EL (cell line): ENCODE results near the gene SMARCB1.

ENCODE experiments used
- DNase-seq: peaks from one replicate; pipeline ENCODE4 v3.0.0-alpha.2; 2016

The SMARCB1 gene

GRCh38 chr22:23782252-23782651 lies 4.5 kb upstream of the SMARCB1 start:
- DNase-seq = no peak

- DNase-seq = no peak
These were observed 4.1 kb upstream of the SMARCB1 start for GRCh38 chr22:23782703-23783102.

GRCh38 chr22:23783265-23784150 lies 3.3 kb upstream of the SMARCB1 start:
- no peak for DNase-seq

GRCh38 chr22:23784215-23784732 lies 2.5 kb upstream of the SMARCB1 start:
- DNase-seq = peak; percentile 76

- DNase-seq = no peak
These were observed 480 bp upstream of the SMARCB1 start for GRCh38 chr22:23786261-23786710.

- DNase-seq = no peak
These were observed 782 bp downstream of the SMARCB1 start for GRCh38 chr22:23787600-23787896.

GRCh38 chr22:23787910-23788309 lies 1.1 kb downstream of the SMARCB1 start:
- no peak for DNase-seq

- DNase-seq = no peak
These were observed 2.4 kb downstream of the SMARCB1 start for GRCh38 chr22:23789121-23789520.

GRCh38 chr22:23789638-23790037 lies 2.9 kb downstream of the SMARCB1 start:
- DNase-seq = no peak

GRCh38 chr22:23790819-23791737 lies 4.3 kb downstream of the SMARCB1 start:
- DNase-seq = peak; percentile 38

- DNase-seq = no peak
These were observed 5.2 kb downstream of the SMARCB1 start for GRCh38 chr22:23791738-23792645.

- DNase-seq = no peak
These were observed 6.6 kb downstream of the SMARCB1 start for GRCh38 chr22:23793326-23793725.

- no peak for DNase-seq
These were observed 9.7 kb downstream of the SMARCB1 start for GRCh38 chr22:23796461-23796860.

GRCh38 chr22:23800297-23801237 lies 13.8 kb downstream of the SMARCB1 start:
- no peak for DNase-seq

GRCh38 chr22:23801238-23801821 lies 14.6 kb downstream of the SMARCB1 start:
- DNase-seq = no peak

- no peak for DNase-seq
These were observed 15.2 kb downstream of the SMARCB1 start for GRCh38 chr22:23801886-23802377.

GRCh38 chr22:23803001-23803819 lies 16.4 kb downstream of the SMARCB1 start:
- DNase-seq = no peak

GRCh38 chr22:23804781-23805291 lies 18.1 kb downstream of the SMARCB1 start:
- DNase-seq = no peak

- no peak for DNase-seq
These were observed 20.1 kb downstream of the SMARCB1 start for GRCh38 chr22:23806837-23807236.

GRCh38 chr22:23812378-23812777 lies 25.6 kb downstream of the SMARCB1 start:
- DNase-seq = no peak
